H9 (cell line): ENCODE measurements around the gene PDCD11. TPM values are rescaled to one million over a fixed set of nuclear protein-coding genes. Genes with fewer than 3 reads are reported as not detected.

ENCODE experiments used
- DNase-seq: peaks from one replicate; pipeline ENCODE4 v3.0.0-alpha.2; 2017
- H2AFZ ChIP-seq: one replicate; pipeline ENCODE4 v1.6.1; 2013; ENCODE audit warnings: mild to moderate bottlenecking, low read length, control low read depth, moderate library complexity
- H2AK5ac ChIP-seq: 2 replicates; pipeline ENCODE4 v1.6.1; 2013; ENCODE audit warnings: low read length, control low read depth, mixed read lengths; ENCODE audit not compliant: insufficient read length
- H2BK120ac ChIP-seq: one replicate; pipeline ENCODE4 v1.6.1; 2013; ENCODE audit warnings: low read depth, mild to moderate bottlenecking, low read length, control low read depth, inconsistent platforms; ENCODE audit not compliant: poor library complexity, severe bottlenecking
- H2BK12ac ChIP-seq: 2 replicates; pipeline ENCODE4 v1.6.1; 2013; ENCODE audit warnings: low read length, control low read depth, mixed read lengths, low read depth; ENCODE audit not compliant: insufficient read length
- H2BK15ac ChIP-seq: 2 replicates; pipeline ENCODE4 v1.6.1; 2013; ENCODE audit warnings: low read depth, low read length, control low read depth
- H2BK20ac ChIP-seq: one replicate; pipeline ENCODE4 v1.6.1; 2013; ENCODE audit warnings: low read depth, mild to moderate bottlenecking, low read length, control low read depth, inconsistent platforms; ENCODE audit not compliant: poor library complexity, severe bottlenecking
- H2BK5ac ChIP-seq: 2 replicates; pipeline ENCODE4 v1.6.1; 2013; ENCODE audit warnings: low read length, control low read depth, mixed read lengths; ENCODE audit not compliant: insufficient read length
- H3K14ac ChIP-seq: 2 replicates; pipeline ENCODE4 v1.6.1; 2013; ENCODE audit warnings: low read length, control low read depth; ENCODE audit not compliant: insufficient read depth
- H3K18ac ChIP-seq: 2 replicates; pipeline ENCODE4 v1.6.1; 2013; ENCODE audit warnings: low read depth, mild to moderate bottlenecking, mixed read lengths, low read length, control low read depth; ENCODE audit not compliant: insufficient read length
- H3K23ac ChIP-seq: 2 replicates; pipeline ENCODE4 v1.6.1; 2013; ENCODE audit warnings: low read length, control low read depth, mixed read lengths, low read depth; ENCODE audit not compliant: insufficient read length
- H3K23me2 ChIP-seq: 2 replicates; pipeline ENCODE4 v1.6.1; 2013; ENCODE audit warnings: low read depth, mild to moderate bottlenecking, mixed read lengths, low read length, control low read depth; ENCODE audit not compliant: insufficient read length, poor library complexity, severe bottlenecking
- H3K27ac ChIP-seq: 2 replicates; pipeline ENCODE4 v1.5.1; 2013; ENCODE audit warnings: low read length, control low read depth, mixed read lengths, low read depth; ENCODE audit not compliant: insufficient read length
- H3K27me3 ChIP-seq: 2 replicates; pipeline ENCODE4 v1.6.1; 2013; ENCODE audit warnings: low read length, control low read depth, inconsistent platforms; ENCODE audit not compliant: insufficient read depth
- H3K4ac ChIP-seq: 2 replicates; pipeline ENCODE4 v1.6.1; 2013; ENCODE audit warnings: low read depth, mild to moderate bottlenecking, control low read depth, inconsistent platforms, low read length, moderate library complexity
- H3K4me1 ChIP-seq: 2 replicates; pipeline ENCODE4 v1.6.1; 2013; ENCODE audit warnings: low read length, control low read depth, inconsistent platforms; ENCODE audit not compliant: insufficient read depth
- H3K4me2 ChIP-seq: 2 replicates; pipeline ENCODE4 v1.6.1; 2013; ENCODE audit warnings: low read length, control low read depth, mixed read lengths; ENCODE audit not compliant: insufficient read length, insufficient read depth
- H3K56ac ChIP-seq: 2 replicates; pipeline ENCODE4 v1.6.1; 2013; ENCODE audit warnings: low read depth, mild to moderate bottlenecking, mixed read lengths, low read length, control low read depth; ENCODE audit not compliant: insufficient read length
- H3K79me1 ChIP-seq: 2 replicates; pipeline ENCODE4 v1.6.1; 2013; ENCODE audit warnings: low read depth, mild to moderate bottlenecking, moderate library complexity, low read length, control low read depth, inconsistent platforms; ENCODE audit not compliant: insufficient read depth, poor library complexity, severe bottlenecking
- H3K79me2 ChIP-seq: 2 replicates; pipeline ENCODE4 v1.6.1; 2013; ENCODE audit warnings: low read length, control low read depth, inconsistent platforms; ENCODE audit not compliant: insufficient read depth
- H3K9ac ChIP-seq: 2 replicates; pipeline ENCODE4 v1.6.1; 2013; ENCODE audit warnings: low read length, control low read depth, mixed read lengths; ENCODE audit not compliant: insufficient read length; ENCODE audit errors: extremely low read depth
- H3K9me3 ChIP-seq: one replicate; pipeline ENCODE4 v1.6.1; 2013; ENCODE audit warnings: low read depth, low read length, inconsistent platforms; ENCODE audit not compliant: control insufficient read depth
- H3T11ph ChIP-seq: one replicate; pipeline ENCODE4 v1.6.1; 2013; ENCODE audit warnings: mild to moderate bottlenecking, low read length, control low read depth, inconsistent platforms
- H4K20me1 ChIP-seq: one replicate; pipeline ENCODE4 v1.6.1; 2013; ENCODE audit not compliant: control insufficient read depth, insufficient read length, insufficient read depth
- H4K5ac ChIP-seq: 2 replicates; pipeline ENCODE4 v1.6.1; 2013; ENCODE audit warnings: low read depth, mild to moderate bottlenecking, mixed read lengths, low read length, control low read depth; ENCODE audit not compliant: insufficient read length
- H4K8ac ChIP-seq: replicated peaks from 2 replicates; pipeline ENCODE4 v1.6.1; 2013; ENCODE audit warnings: low read length, control low read depth, mixed read lengths, low read depth; ENCODE audit not compliant: insufficient read length
- H4K91ac ChIP-seq: 2 replicates; pipeline ENCODE4 v1.6.1; 2013; ENCODE audit warnings: low read depth, mild to moderate bottlenecking, moderate library complexity, mixed read lengths, low read length, control low read depth; ENCODE audit not compliant: insufficient read length
- H3K27ac Mint-ChIP-seq, 3 experiments: 2 replicates in 2 of 3; 3 replicates in 1 of 3; pipeline ENCODE4 v1.8.0; 2020 to 2021; ENCODE audit warnings: mixed read lengths in 3 of 3, mild to moderate bottlenecking in 1 of 3, moderate library complexity in 1 of 3
- H3K27me3 Mint-ChIP-seq: 2 replicates; pipeline ENCODE4 v1.8.0; 2021; ENCODE audit warnings: low read depth, mild to moderate bottlenecking, moderate library complexity, mixed read lengths
- H3K36me3 Mint-ChIP-seq, 3 experiments: 2 replicates in 2 of 3; 3 replicates in 1 of 3; pipeline ENCODE4 v1.8.0; 2020 to 2021; ENCODE audit warnings: low read depth in 3 of 3, mixed read lengths in 3 of 3; ENCODE audit not compliant: insufficient read depth in 1 of 3
- H3K4me1 Mint-ChIP-seq, 2 experiments: 2 replicates each; pipeline ENCODE4 v1.8.0; 2020; ENCODE audit warnings: mixed read lengths in 2 of 2
- H3K4me3 Mint-ChIP-seq, 2 experiments: 2 replicates in 1 of 2; 3 replicates in 1 of 2; pipeline ENCODE4 v1.8.0; 2020 to 2021; ENCODE audit warnings: mild to moderate bottlenecking in 2 of 2, mixed read lengths in 2 of 2, moderate library complexity in 1 of 2
- H3K9me3 Mint-ChIP-seq, 2 experiments: 2 replicates in 1 of 2; 3 replicates in 1 of 2; pipeline ENCODE4 v1.8.0; 2020; ENCODE audit warnings: mild to moderate bottlenecking in 2 of 2, mixed read lengths in 2 of 2, moderate library complexity in 1 of 2
- WGBS: extraction: QIAGEN DNeasy Blood & Tissue Kit; methylation state at CpG from one replicate; pipeline ENCODE4 v1.1.7; 2013; ENCODE audit warnings: missing lambda C conversion rate, low lambda C conversion rate, mixed read lengths; ENCODE audit not compliant: insufficient read length; ENCODE audit errors: extremely low coverage; 5-methylcytosine and 5-hydroxymethylcytosine counted together
- total RNA-seq: library from RNA; stranded (reverse); gene quantifications from 2 replicates; pipeline ENCODE4 v1.2.1, GENCODE V29; 2021
- TF ChIP-seq, protein P1 (sequence below): fragments of 200-600 bp; sonication (generic); conservative IDR thresholded peaks from 3 replicates; pipeline ENCODE4 v1.8.0; 2021; ENCODE audit warnings: antibody characterized with exemption, mild to moderate bottlenecking

Gene PDCD11
- total RNA-seq, 1 experiment from 2014 or later, result 99.5 TPM

DNA sequence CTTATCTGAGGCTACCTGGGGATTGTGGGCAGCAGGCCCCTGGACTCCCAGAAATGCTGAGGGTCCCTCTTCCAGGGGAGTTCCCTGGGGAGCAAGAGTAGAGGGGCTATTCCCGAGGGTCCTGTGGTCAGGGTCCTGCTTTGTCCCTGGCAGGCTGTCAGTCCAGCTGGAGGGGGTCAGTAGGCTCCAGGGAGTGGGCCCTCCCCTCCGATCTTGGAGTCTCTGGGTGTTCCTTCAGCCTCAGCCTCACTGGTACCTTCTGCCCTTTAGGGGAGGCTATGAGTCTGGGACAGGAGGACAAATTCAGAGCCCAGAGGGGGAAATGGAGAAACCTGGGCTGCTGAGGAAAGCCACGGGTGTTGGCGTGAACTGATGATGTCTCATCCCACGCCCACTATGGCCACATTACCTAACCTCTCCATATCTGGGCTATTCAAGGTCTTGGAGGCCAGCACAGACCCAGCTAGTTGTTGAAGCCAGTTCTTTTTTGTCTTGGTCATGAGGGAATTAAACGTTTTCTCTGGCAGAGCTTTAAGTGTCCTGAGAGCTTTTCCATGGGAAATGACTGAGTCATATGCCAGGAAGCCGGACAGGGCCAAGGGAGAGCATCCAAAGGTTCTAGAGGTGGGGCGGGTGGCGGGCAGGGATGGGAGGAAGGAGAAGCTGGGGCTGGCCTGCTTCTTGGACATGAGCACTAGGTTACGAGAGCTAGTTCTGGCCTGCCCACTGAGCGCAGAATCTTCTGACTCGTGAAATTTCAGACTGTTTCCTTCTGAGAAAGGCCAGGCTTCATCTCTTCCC, 49.5 kb downstream of the PDCD11 start:
- H3K79me2 ChIP-seq, result no peaks in the 10 kb centered on the region
- no peaks in the 10 kb centered on the region for H3K27me3 Mint-ChIP-seq
- no peak overlapping the region for H2AK5ac ChIP-seq
- H3K27ac Mint-ChIP-seq, result no peak overlapping the region
- no peak overlapping the region for H2BK15ac ChIP-seq
- H4K91ac ChIP-seq, result no peak overlapping the region
- no peak overlapping the region for H3T11ph ChIP-seq
- no peak overlapping the region for H3K27ac ChIP-seq
- no peak overlapping the region for H4K8ac ChIP-seq
- H3K23me2 ChIP-seq, result no peaks in the 10 kb centered on the region
- H3K14ac ChIP-seq, result no peak overlapping the region
- no peak overlapping the region for H3K4ac ChIP-seq
- H2BK5ac ChIP-seq, result no peak overlapping the region
- peaks cover 2 to 3% of the 10 kb centered on the region in 2 experiments; a peak in 3 of 4 replicates for H3K4me1 Mint-ChIP-seq
- no CpG with 5 or more reads among the region's 12 CpGs for WGBS
- no peaks in the 10 kb centered on the region for H3K9me3 Mint-ChIP-seq
- no peak overlapping the region for H4K5ac ChIP-seq
- no peak overlapping the region for H2AFZ ChIP-seq
- no peak overlapping the region for H2BK120ac ChIP-seq
- H3K4me1 ChIP-seq, result no peaks in the 10 kb centered on the region
- no peak overlapping the region for H3K23ac ChIP-seq
- no peak overlapping the region for H3K56ac ChIP-seq
- no peaks in the 10 kb centered on the region for H3K9me3 ChIP-seq
- no peak for DNase-seq
- H3K36me3 Mint-ChIP-seq, result peaks cover 35 to 78% (median 70%) of the 10 kb centered on the region in 3 experiments
- H3K9ac ChIP-seq, result no peak overlapping the region
- H3K4me2 ChIP-seq, result no peak overlapping the region
- H3K79me1 ChIP-seq, result no peaks in the 10 kb centered on the region
- no peaks in the 10 kb centered on the region for H4K20me1 ChIP-seq
- no peaks in the 10 kb centered on the region for H3K27me3 ChIP-seq
- no peak overlapping the region for H3K18ac ChIP-seq
- H2BK20ac ChIP-seq, result no peak overlapping the region
- no peak overlapping the region for H2BK12ac ChIP-seq
- H3K4me3 Mint-ChIP-seq, result no peak overlapping the region
- TF ChIP-seq, protein P1, sequence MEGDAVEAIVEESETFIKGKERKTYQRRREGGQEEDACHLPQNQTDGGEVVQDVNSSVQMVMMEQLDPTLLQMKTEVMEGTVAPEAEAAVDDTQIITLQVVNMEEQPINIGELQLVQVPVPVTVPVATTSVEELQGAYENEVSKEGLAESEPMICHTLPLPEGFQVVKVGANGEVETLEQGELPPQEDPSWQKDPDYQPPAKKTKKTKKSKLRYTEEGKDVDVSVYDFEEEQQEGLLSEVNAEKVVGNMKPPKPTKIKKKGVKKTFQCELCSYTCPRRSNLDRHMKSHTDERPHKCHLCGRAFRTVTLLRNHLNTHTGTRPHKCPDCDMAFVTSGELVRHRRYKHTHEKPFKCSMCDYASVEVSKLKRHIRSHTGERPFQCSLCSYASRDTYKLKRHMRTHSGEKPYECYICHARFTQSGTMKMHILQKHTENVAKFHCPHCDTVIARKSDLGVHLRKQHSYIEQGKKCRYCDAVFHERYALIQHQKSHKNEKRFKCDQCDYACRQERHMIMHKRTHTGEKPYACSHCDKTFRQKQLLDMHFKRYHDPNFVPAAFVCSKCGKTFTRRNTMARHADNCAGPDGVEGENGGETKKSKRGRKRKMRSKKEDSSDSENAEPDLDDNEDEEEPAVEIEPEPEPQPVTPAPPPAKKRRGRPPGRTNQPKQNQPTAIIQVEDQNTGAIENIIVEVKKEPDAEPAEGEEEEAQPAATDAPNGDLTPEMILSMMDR, result no peak
